HuH-7.5 (cell line): Measurements from ENCODE around the gene DMC1.

Experiments used
- DNase-seq: peaks from one replicate; pipeline ENCODE4 v3.0.0; 2011; ENCODE audit warnings: low spot score

DMC1 gene

GRCh38 chr22:38567531-38568285 is 2.3 kb downstream of the DMC1 start:
- no peak for DNase-seq

GRCh38 chr22:38566726-38567504 is 3.1 kb downstream of the DMC1 start:
- no peak for DNase-seq

GRCh38 chr22:38565441-38565840 is 4.5 kb downstream of the DMC1 start:
- DNase-seq = no peak

- no peak for DNase-seq
Observed at GRCh38 chr22:38564669-38565068, 5.3 kb downstream of the DMC1 start.

GRCh38 chr22:38554281-38554680 is 15.7 kb downstream of the DMC1 start:
- DNase-seq = no peak

- DNase-seq = no peak
Observed at GRCh38 chr22:38549101-38549894, 20.7 kb downstream of the DMC1 start.

- DNase-seq = no peak
Observed at GRCh38 chr22:38540701-38541100, 29.3 kb downstream of the DMC1 start.

GRCh38 chr22:38531251-38531938 is 38.6 kb downstream of the DMC1 start:
- no peak for DNase-seq

- no peak for DNase-seq
Observed at GRCh38 chr22:38524429-38524828, 45.6 kb downstream of the DMC1 start.

- no peak for DNase-seq
Observed at GRCh38 chr22:38523479-38523878, 46.5 kb downstream of the DMC1 start.

- no peak for DNase-seq
Observed at GRCh38 chr22:38523029-38523428, 47.0 kb downstream of the DMC1 start.

- DNase-seq = no peak
Observed at GRCh38 chr22:38519453-38520250, 50.3 kb downstream of the DMC1 start.

GRCh38 chr22:38518620-38519019 is 51.4 kb downstream of the DMC1 start:
- DNase-seq = no peak

- peak; percentile 38 for DNase-seq
Observed at GRCh38 chr22:38513063-38513462, 56.9 kb downstream of the DMC1 start.

- no peak for DNase-seq
Observed at GRCh38 chr22:38510416-38510970, 59.5 kb downstream of the DMC1 start.

- peak; percentile 88 for DNase-seq
Observed at GRCh38 chr22:38506118-38506962, 63.6 kb downstream of the DMC1 start, which contains the start of gene DDX17. DDX17 (minus strand) TSS chr22:38506311.

- DNase-seq = peak; percentile 46
Observed at GRCh38 chr22:38505541-38506117, 64.4 kb downstream of the DMC1 start.

GRCh38 chr22:38504731-38505540 is 65.0 kb downstream of the DMC1 start:
- no peak for DNase-seq

GRCh38 chr22:38503021-38503420 is 67.0 kb downstream of the DMC1 start:
- DNase-seq = no peak
